ENCODE results near the gene MDK.
"Not testable (repeated sequence)": the region's sequence is repeated elsewhere in the genome, so short reads cannot be mapped to it uniquely, and the experiment has no call there.

MDK gene

GRCh38 chr11:46372086-46372485 lies 9.4 kb upstream of the MDK start:
- no peak for TF ChIP-seq EZH2phosphoT487 (IDR thresholded peaks at IDR 0.05; ENCODE audit: borderline replicate concordance, low read length)
- no peak for TF ChIP-seq CTCF (IDR thresholded peaks at IDR 0.05; ENCODE audit: low read depth, low read length, poor library complexity, severe bottlenecking)
- no peak overlapping the region for H3K27ac ChIP-seq (ENCODE audit: low read depth, low read length)
- no peaks in the 10 kb centered on the region for H3K9me2 ChIP-seq (replicated peaks; ENCODE audit: control insufficient read depth, low read length)
- peaks cover 41% of the 10 kb centered on the region for H3K36me3 ChIP-seq (ENCODE audit: control insufficient read depth, low read length)
- H3K4me2 ChIP-seq (ENCODE audit: low read length) = no peak overlapping the region
- H3K9me3 ChIP-seq (ENCODE audit: control insufficient read depth, insufficient read depth, low read length) = no peaks in the 10 kb centered on the region
- H3K4me1 ChIP-seq (ENCODE audit: control insufficient read depth, low read length) = peaks cover 5% of the 10 kb centered on the region; the same call in 1 of the 2 replicates
- H3K27me3 ChIP-seq (ENCODE audit: control insufficient read depth, low read length) = no peaks in the 10 kb centered on the region
- no peak overlapping the region for H3K4me3 ChIP-seq (ENCODE audit: low read length)
- H3K79me2 ChIP-seq (ENCODE audit: control insufficient read depth, low read length) = no peaks in the 10 kb centered on the region
- no peaks in the 10 kb centered on the region for H3F3A ChIP-seq (ENCODE audit: control insufficient read depth, insufficient read depth)
- 0 out of 2 replicates have a peak, but pooled peaks cover 6% of the 10 kb centered on the region for H4K20me1 ChIP-seq (ENCODE audit: control insufficient read depth, insufficient read depth, low read depth, low read length)

- H3K79me2 ChIP-seq (ENCODE audit: control insufficient read depth, low read length); H3K4me2 ChIP-seq (ENCODE audit: low read length); H4K20me1 ChIP-seq (ENCODE audit: control insufficient read depth, insufficient read depth, low read depth, low read length); H3K27ac ChIP-seq (ENCODE audit: low read depth, low read length); H3K4me3 ChIP-seq (ENCODE audit: low read length); H3K27me3 ChIP-seq (ENCODE audit: control insufficient read depth, low read length); H3K9me2 ChIP-seq (replicated peaks; ENCODE audit: control insufficient read depth, low read length); H3K9me3 ChIP-seq (ENCODE audit: control insufficient read depth, insufficient read depth, low read length); H3K4me1 ChIP-seq (ENCODE audit: control insufficient read depth, low read length); H3F3A ChIP-seq (ENCODE audit: control insufficient read depth, insufficient read depth): not testable (repeated sequence)
- H3K36me3 ChIP-seq (ENCODE audit: control insufficient read depth, low read length) = peaks cover 44% of the 10 kb centered on the region
Measured at GRCh38 chr11:46372501-46372900, 9.0 kb upstream of the MDK start.

- Histone ChIP-seq H3K27ac (ENCODE audit: low read depth, low read length) (no peak overlapping the region), H3K9me2 (replicated peaks; ENCODE audit: control insufficient read depth, low read length) (no peaks in the 10 kb centered on the region), H3K79me2 (ENCODE audit: control insufficient read depth, low read length) (no peaks in the 10 kb centered on the region), H3K4me3 (ENCODE audit: low read length) (no peak overlapping the region), H3K9me3 (ENCODE audit: control insufficient read depth, insufficient read depth, low read length) (no peaks in the 10 kb centered on the region), H3F3A (ENCODE audit: control insufficient read depth, insufficient read depth) (no peaks in the 10 kb centered on the region), H4K20me1 (ENCODE audit: control insufficient read depth, insufficient read depth, low read depth, low read length) (no peaks in the 10 kb centered on the region; the same call in 1 of the 2 replicates), H3K36me3 (ENCODE audit: control insufficient read depth, low read length) (peaks cover 35% of the 10 kb centered on the region), H3K27me3 (ENCODE audit: control insufficient read depth, low read length) (no peaks in the 10 kb centered on the region), H3K4me2 (ENCODE audit: low read length) (no peak overlapping the region), H3K4me1 (ENCODE audit: control insufficient read depth, low read length) (peaks cover 3% of the 10 kb centered on the region; the same call in 1 of the 2 replicates)
- TF ChIP-seq EZH2phosphoT487 (IDR thresholded peaks at IDR 0.05; ENCODE audit: borderline replicate concordance, low read length) (no peak), CTCF (IDR thresholded peaks at IDR 0.05; ENCODE audit: low read depth, low read length, poor library complexity, severe bottlenecking) (no peak)
Measured at GRCh38 chr11:46373787-46374740, 7.4 kb upstream of the MDK start.

GRCh38 chr11:46374815-46375214 lies 6.7 kb upstream of the MDK start:
- Histone ChIP-seq H3F3A (ENCODE audit: control insufficient read depth, insufficient read depth) (no peaks in the 10 kb centered on the region), H3K4me1 (ENCODE audit: control insufficient read depth, low read length) (no peaks in the 10 kb centered on the region), H3K36me3 (ENCODE audit: control insufficient read depth, low read length) (peaks cover 27% of the 10 kb centered on the region), H3K4me2 (ENCODE audit: low read length) (no peak overlapping the region), H3K27ac (ENCODE audit: low read depth, low read length) (no peak overlapping the region), H3K9me2 (replicated peaks; ENCODE audit: control insufficient read depth, low read length) (no peaks in the 10 kb centered on the region), H4K20me1 (ENCODE audit: control insufficient read depth, insufficient read depth, low read depth, low read length) (no peaks in the 10 kb centered on the region; the same call in 1 of the 2 replicates), H3K79me2 (ENCODE audit: control insufficient read depth, low read length) (no peaks in the 10 kb centered on the region), H3K4me3 (ENCODE audit: low read length) (no peak overlapping the region), H3K27me3 (ENCODE audit: control insufficient read depth, low read length) (no peaks in the 10 kb centered on the region), H3K9me3 (ENCODE audit: control insufficient read depth, insufficient read depth, low read length) (no peaks in the 10 kb centered on the region)
- no peak for TF ChIP-seq EZH2phosphoT487 (IDR thresholded peaks at IDR 0.05; ENCODE audit: borderline replicate concordance, low read length)
- TF ChIP-seq CTCF (IDR thresholded peaks at IDR 0.05; ENCODE audit: low read depth, low read length, poor library complexity, severe bottlenecking) = no peak
